Ishikawa (cell line): Measurements from ENCODE around the gene UBE2I.

ENCODE experiments used
- CEBPB ChIP-seq: IDR thresholded peaks from 2 replicates; pipeline ENCODE4 v1.6.1; 2012
- CREB1 ChIP-seq: IDR thresholded peaks from 2 replicates; pipeline ENCODE4 v1.6.1; 2012; ENCODE audit warnings: low read depth
- EGR1 ChIP-seq: IDR thresholded peaks from 2 replicates; pipeline ENCODE4 v1.6.1; 2012
- EP300 ChIP-seq: IDR thresholded peaks from 2 replicates; pipeline ENCODE4 v1.6.1; 2012; ENCODE audit warnings: borderline replicate concordance
- MAX ChIP-seq: IDR thresholded peaks from 2 replicates; pipeline ENCODE4 v1.6.1; 2012
- RAD21 ChIP-seq: IDR thresholded peaks from 2 replicates; pipeline ENCODE4 v1.6.1; 2012; ENCODE audit warnings: low read depth
- REST ChIP-seq: IDR thresholded peaks from 2 replicates; pipeline ENCODE4 v1.6.1; 2012; ENCODE audit warnings: low read depth, mild to moderate bottlenecking
- TAF1 ChIP-seq: IDR thresholded peaks from 2 replicates; pipeline ENCODE4 v1.6.1; 2012; ENCODE audit warnings: low read depth, mild to moderate bottlenecking
- TEAD4 ChIP-seq: IDR thresholded peaks from 2 replicates; pipeline ENCODE4 v1.6.1; 2012
- YY1 ChIP-seq: IDR thresholded peaks from 2 replicates; pipeline ENCODE4 v1.6.1; 2012; ENCODE audit warnings: low read depth

GRCh38 chr16:1305823-1306222 is 3.6 kb upstream of the UBE2I start:
- TF ChIP-seq CEBPB (no peak), REST (no peak), EGR1 (no peak), TEAD4 (no peak), EP300 (no peak), YY1 (no peak), MAX (no peak), RAD21 (no peak), TAF1 (no peak), CREB1 (no peak)
